Astrocyte of the spinal cord (primary cell): ENCODE data around the gene GINS1.

ENCODE experiments used
- DNase-seq: peaks from one replicate; pipeline ENCODE4 v3.0.0; 2011; ENCODE audit warnings: low read depth, low spot score
- H3K4me3 ChIP-seq: 2 replicates; pipeline ENCODE4 v1.5.1; 2011; ENCODE audit warnings: low read depth, mild to moderate bottlenecking, low read length, moderate library complexity
- in situ Hi-C: cut with HindIII; loops from 2 replicates; pipeline ENCODE4 v1.10.0; 2017; ENCODE audit warnings: low sequenced_read_pairs
- TF ChIP-seq, protein P1 (sequence below): IDR thresholded peaks from 2 replicates; pipeline ENCODE4 v1.5.1; 2012; ENCODE audit warnings: low read depth, mild to moderate bottlenecking, low read length, inconsistent platforms

GINS1 gene

DNA sequence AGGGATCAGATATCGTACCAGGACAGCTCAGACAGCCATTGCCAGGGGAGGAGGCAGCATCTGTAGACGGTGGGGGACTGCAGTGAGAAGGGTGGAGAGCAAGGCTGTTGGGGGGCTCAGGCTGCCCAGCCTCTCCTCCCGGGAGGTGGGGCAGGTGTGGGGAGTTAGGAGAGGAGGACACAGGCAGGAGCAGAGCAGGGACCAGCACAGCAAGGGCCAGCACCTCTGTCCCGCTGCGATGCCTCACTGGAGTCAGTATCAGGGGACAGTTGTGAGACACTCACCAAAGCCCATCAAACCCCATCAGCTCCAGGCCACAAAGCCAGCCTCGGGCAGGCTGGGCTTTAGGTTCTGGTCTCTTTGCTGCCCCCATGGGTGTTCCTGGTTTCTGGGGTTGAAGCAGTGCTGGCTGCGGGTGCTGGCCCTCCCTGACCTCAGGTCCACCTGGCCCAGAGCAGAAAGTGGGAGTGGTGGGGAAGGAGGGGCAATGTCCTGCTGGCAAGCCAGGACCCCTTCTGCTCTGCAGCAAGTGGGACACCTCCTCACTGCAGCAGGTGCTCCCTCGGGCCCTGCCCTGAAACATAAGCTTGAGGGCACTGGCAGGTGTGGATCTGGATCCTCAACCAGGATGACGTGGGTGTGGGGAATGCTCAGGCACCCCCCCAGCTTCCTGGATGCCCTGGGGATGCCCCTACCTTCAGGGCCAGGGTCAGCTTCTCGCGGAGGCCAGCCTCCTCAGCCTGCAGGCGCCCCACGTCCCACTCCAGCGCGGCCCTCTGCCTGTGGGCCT lies 83.4 kb downstream of the GINS1 start:
- H3K4me3 ChIP-seq, result no peak overlapping the region
- TF ChIP-seq, protein P1, sequence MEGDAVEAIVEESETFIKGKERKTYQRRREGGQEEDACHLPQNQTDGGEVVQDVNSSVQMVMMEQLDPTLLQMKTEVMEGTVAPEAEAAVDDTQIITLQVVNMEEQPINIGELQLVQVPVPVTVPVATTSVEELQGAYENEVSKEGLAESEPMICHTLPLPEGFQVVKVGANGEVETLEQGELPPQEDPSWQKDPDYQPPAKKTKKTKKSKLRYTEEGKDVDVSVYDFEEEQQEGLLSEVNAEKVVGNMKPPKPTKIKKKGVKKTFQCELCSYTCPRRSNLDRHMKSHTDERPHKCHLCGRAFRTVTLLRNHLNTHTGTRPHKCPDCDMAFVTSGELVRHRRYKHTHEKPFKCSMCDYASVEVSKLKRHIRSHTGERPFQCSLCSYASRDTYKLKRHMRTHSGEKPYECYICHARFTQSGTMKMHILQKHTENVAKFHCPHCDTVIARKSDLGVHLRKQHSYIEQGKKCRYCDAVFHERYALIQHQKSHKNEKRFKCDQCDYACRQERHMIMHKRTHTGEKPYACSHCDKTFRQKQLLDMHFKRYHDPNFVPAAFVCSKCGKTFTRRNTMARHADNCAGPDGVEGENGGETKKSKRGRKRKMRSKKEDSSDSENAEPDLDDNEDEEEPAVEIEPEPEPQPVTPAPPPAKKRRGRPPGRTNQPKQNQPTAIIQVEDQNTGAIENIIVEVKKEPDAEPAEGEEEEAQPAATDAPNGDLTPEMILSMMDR, result no peak
- DNase-seq, result no peak
- in situ Hi-C loops, result no loop called here

DNA sequence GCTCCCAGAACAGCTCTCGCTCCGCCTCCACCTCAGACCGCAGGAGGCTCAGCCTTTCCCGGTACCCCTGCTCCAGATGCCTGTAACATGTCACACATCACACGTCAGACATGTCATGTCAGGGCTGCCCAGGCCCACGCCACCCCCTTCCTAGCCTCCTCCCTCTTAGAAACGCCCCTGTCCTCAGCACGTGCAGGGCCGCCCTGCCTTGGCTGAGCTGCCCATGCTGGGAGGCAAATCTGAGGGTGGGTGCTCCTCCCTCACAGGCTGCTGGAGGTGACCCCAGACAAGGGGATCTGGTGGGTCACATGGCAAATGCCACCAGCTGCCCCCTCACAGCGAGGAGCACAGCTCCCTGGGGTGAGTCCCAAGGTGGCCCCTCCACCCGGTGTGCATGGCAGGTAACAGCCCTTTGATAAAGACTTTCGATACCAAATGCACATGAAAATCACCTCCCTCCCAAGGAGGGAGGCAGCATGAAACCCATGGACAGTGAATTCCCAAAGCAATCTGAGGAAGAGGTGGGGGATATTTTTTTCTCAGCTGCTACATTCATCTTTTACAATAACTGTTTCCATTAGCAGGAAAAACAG lies 84.1 kb downstream of the GINS1 start:
- TF ChIP-seq, protein P1, result no peak
- in situ Hi-C loops, result no loop called here
- no peak overlapping the region for H3K4me3 ChIP-seq
- DNase-seq, result no peak

DNA sequence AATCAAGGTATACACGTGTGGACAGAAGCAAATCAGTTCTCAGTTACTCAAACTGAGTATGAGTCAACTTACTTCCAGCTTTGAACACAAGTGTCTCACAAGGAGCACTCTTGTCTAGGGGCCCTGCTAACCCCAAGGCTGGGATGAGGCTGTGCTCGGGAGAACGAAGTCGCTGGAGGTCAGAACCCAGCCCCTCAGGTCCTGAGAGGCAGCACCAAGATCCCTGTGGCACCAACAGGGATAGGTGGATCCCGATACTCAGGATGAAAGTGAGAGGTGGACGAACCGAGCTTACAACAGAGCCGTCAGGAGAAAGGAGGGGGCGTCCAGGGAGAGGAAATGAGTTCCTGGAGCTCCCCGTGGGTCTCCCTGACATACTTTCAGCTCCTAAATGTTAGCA lies 85.7 kb downstream of the GINS1 start:
- TF ChIP-seq, protein P1, result no peak
- DNase-seq, result no peak
- in situ Hi-C loops, result no loop called here
- H3K4me3 ChIP-seq, result no peak overlapping the region

DNA sequence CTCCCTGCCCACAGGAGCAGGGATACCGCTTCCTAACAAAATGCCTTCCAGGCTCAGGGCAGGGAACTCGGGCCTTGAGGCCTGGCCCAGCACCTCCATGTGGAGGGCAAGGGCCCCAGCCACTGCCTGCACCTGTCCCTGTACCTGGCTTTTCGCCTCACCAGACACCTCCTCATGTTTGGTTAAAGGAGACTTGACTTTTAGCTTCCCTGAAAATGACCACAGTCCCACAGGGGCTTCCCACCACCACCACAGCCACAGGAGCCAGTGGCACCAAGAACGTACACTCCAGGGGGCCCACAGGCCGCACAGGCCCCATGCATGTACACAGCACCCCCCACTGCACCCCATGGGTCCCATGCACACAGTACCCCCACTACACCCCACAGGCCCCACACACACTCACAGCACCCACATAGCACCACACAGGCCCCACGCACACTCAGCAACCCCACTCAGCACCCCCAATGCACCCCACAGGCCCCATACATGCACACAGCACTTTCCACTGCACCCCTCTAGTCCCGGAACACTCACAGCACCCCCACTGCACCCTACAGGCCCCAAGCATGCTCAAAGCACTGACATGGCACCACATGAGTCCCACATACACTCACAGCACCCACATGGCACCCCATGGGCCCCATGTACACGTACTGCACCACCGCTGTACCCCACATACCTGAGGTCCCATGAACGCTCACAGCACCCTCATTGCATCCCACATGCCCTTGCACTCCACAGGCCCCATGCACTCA lies 86.5 kb downstream of the GINS1 start:
- in situ Hi-C loops, result no loop called here
- H3K4me3 ChIP-seq, result no peak overlapping the region
- DNase-seq, result no peak
- TF ChIP-seq, protein P1, result no peak

DNA sequence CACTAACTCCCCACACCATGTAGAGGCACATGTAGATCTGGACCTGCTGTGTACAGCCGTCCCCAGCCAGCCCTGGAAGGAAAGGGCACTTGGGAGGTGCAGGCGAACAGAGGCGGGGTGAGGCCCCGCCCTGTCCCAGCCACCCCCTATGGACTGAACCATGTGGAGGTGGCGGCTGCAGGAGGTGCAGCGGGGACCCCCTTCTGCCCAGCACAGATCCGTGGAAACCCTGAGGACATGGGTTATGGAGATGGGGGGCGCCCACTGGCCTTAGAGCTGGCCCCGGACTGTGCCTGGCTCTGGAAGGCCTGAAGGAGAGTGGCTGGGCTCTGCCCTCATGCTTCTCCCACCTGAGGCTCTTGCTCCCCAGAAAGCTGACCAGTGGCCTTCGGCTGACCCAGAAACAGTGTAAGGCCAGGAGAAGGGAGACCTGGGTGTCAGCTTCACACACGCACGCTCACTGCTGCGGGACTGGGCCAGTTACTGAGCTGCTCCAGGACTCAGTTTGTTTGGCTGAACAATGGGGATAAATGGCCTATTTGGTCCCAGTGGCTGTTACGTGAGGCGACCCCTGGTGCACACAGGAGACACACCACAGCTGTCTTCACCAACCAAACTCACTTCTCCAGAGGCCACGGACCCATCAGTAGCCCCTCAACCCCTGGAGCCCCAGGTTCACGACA lies 87.2 kb downstream of the GINS1 start:
- no peak for DNase-seq
- H3K4me3 ChIP-seq, result no peak overlapping the region
- TF ChIP-seq, protein P1, result no peak
- in situ Hi-C loops, result no loop called here

DNA sequence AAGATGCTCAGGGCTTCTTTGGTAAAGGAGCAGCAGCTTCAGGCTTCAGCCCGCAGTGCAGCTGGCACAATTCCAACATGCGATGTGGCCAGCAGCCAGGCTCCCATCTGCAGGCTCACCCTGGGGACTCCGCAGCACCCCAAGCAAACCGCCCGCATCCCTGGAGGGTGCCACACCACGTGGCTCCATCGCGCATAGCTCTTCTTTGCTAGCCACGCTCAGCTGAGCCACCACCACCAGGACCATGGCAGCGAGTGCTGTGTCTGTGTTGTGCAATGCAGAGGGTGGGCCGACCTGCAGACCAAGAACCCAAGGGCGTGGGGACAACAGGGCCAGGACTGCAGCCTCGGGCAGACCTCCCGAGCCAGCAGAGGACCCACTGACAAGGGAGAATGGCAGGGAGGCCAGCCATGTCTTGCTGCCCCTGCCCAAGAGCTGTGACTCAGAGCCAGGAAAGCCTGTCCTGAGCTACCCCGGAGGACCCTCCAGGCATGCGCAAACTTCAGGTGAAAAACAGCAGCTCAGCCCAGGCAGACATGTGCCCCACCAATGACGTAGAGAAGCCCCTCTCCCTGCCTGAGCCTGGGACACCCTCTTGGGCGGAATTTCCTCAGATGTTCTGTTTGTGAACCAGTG lies 87.8 kb downstream of the GINS1 start:
- DNase-seq, result no peak
- TF ChIP-seq, protein P1, result no peak
- H3K4me3 ChIP-seq, result no peak overlapping the region
- in situ Hi-C loops, result no loop called here
